GM19397 (cell line): ENCODE data around the gene SPHK1.

ENCODE experiments used
- ATAC-seq: cut with Tn5 transposase; IDR thresholded peaks from one replicate; pipeline ENCODE4 v1.9.1; 2021; ENCODE audit warnings: mild to moderate bottlenecking, moderate library complexity; ENCODE audit not compliant: unreplicated experiment

Gene SPHK1

GRCh38 chr17:76383546-76384221, 725 bp upstream of the SPHK1 start:
- no peak for ATAC-seq

GRCh38 chr17:76384987-76385891, 830 bp downstream of the SPHK1 start:
- no peak for ATAC-seq

- ATAC-seq: no peak
These were observed 1.7 kb downstream of the SPHK1 start for GRCh38 chr17:76385892-76386786.

GRCh38 chr17:76386966-76387765, 2.8 kb downstream of the SPHK1 start:
- ATAC-seq: no peak

- no peak for ATAC-seq
These were observed 4.8 kb downstream of the SPHK1 start for GRCh38 chr17:76388966-76389888.

- no peak for ATAC-seq
These were observed 5.6 kb downstream of the SPHK1 start for GRCh38 chr17:76390003-76390421.

GRCh38 chr17:76391200-76391715, 6.8 kb downstream of the SPHK1 start:
- no peak for ATAC-seq

GRCh38 chr17:76394166-76394565, 9.8 kb downstream of the SPHK1 start:
- ATAC-seq: no peak

- no peak for ATAC-seq
These were observed 11.6 kb downstream of the SPHK1 start for GRCh38 chr17:76395980-76396379.

- ATAC-seq: no peak
These were observed 12.8 kb downstream of the SPHK1 start for GRCh38 chr17:76397184-76397583.

- ATAC-seq: no peak
These were observed 13.5 kb downstream of the SPHK1 start for GRCh38 chr17:76397687-76398522.

- no peak for ATAC-seq
These were observed 14.2 kb downstream of the SPHK1 start for GRCh38 chr17:76398523-76399174.

- ATAC-seq: no peak
These were observed 15.1 kb downstream of the SPHK1 start for GRCh38 chr17:76399175-76400172.

- ATAC-seq: no peak
These were observed 18.3 kb downstream of the SPHK1 start for GRCh38 chr17:76402711-76403110.

- no peak for ATAC-seq
These were observed 19.8 kb downstream of the SPHK1 start for GRCh38 chr17:76404256-76404655.

GRCh38 chr17:76404976-76405563, 20.7 kb downstream of the SPHK1 start:
- ATAC-seq: no peak
